ENCODE measurements around the gene FMNL2.

GRCh38 chr2:152572031-152572430, 237.1 kb downstream of the FMNL2 start:
- no peak for TF ChIP-seq CTCF (IDR thresholded peaks at IDR 0.05; ENCODE audit: low read length)
- no peak for TF ChIP-seq EZH2 (IDR thresholded peaks at IDR 0.05; ENCODE audit: borderline replicate concordance, low read length)
